ENCODE measurements around the gene POMC. TPM values are rescaled to one million over a fixed set of nuclear protein-coding genes. Genes with fewer than 3 reads are reported as not detected.

POMC gene
- total RNA-seq, 1 experiment from 2014 or later = not detected

GRCh38 chr2:25161055-25161781 lies 7.2 kb downstream of the POMC start:
- no peaks in the 10 kb centered on the region for H3K4me1 Mint-ChIP-seq (ENCODE audit: low read depth, unreplicated experiment)
- peaks cover 56% of the 10 kb centered on the region for H3K27me3 Mint-ChIP-seq (ENCODE audit: unreplicated experiment)
- no TSS peak for BruUV-seq (replicated peaks)
- no peaks in the 10 kb centered on the region for H3K36me3 Mint-ChIP-seq (ENCODE audit: insufficient read depth, unreplicated experiment)
- no peak overlapping the region for H3K4me3 Mint-ChIP-seq (ENCODE audit: low read depth, unreplicated experiment)
- CTCF ChIA-PET = no interaction called here
- H3K9me3 Mint-ChIP-seq (ENCODE audit: low read depth, unreplicated experiment) = no peaks in the 10 kb centered on the region
- intact Hi-C loops (cut with micrococcal nuclease; ENCODE audit: unreplicated experiment) = no loop called here
- TF ChIP-seq, protein P1, sequence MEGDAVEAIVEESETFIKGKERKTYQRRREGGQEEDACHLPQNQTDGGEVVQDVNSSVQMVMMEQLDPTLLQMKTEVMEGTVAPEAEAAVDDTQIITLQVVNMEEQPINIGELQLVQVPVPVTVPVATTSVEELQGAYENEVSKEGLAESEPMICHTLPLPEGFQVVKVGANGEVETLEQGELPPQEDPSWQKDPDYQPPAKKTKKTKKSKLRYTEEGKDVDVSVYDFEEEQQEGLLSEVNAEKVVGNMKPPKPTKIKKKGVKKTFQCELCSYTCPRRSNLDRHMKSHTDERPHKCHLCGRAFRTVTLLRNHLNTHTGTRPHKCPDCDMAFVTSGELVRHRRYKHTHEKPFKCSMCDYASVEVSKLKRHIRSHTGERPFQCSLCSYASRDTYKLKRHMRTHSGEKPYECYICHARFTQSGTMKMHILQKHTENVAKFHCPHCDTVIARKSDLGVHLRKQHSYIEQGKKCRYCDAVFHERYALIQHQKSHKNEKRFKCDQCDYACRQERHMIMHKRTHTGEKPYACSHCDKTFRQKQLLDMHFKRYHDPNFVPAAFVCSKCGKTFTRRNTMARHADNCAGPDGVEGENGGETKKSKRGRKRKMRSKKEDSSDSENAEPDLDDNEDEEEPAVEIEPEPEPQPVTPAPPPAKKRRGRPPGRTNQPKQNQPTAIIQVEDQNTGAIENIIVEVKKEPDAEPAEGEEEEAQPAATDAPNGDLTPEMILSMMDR (IDR thresholded peaks at IDR 0.05; ENCODE audit: unreplicated experiment) = no peak
- no peak overlapping the region for H3K27ac Mint-ChIP-seq (ENCODE audit: unreplicated experiment)
- no peak for DNase-seq

DNA sequence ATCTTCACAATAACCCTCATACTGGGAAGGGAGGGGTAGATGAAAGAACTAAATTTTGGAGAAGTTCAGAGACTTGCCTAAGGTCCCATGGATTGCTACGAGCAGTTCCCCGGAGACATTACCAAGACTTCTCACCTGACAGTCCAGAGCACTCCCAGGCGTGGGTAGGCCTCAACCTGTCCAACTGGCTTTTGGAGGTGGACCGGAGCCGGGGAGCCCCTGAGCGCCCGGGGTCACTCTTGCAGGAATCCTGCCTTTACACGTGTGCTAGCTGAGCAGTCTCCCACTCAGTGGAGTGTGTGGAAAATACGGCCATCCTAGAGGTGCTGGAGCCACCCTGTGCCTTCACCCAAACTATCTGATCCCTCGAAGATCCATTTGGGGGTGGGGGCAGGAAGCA lies 8.0 kb downstream of the POMC start:
- Mint-ChIP-seq H3K27me3 (ENCODE audit: unreplicated experiment) (peaks cover 56% of the 10 kb centered on the region), H3K4me3 (ENCODE audit: low read depth, unreplicated experiment) (no peak overlapping the region), H3K4me1 (ENCODE audit: low read depth, unreplicated experiment) (no peaks in the 10 kb centered on the region), H3K27ac (ENCODE audit: unreplicated experiment) (no peak overlapping the region), H3K36me3 (ENCODE audit: insufficient read depth, unreplicated experiment) (no peaks in the 10 kb centered on the region), H3K9me3 (ENCODE audit: low read depth, unreplicated experiment) (no peaks in the 10 kb centered on the region)
- CTCF ChIA-PET = no interaction called here
- no TSS peak for BruUV-seq (replicated peaks)
- TF ChIP-seq, protein P1 (IDR thresholded peaks at IDR 0.05; ENCODE audit: unreplicated experiment) = no peak
- DNase-seq = no peak
- intact Hi-C loops (cut with micrococcal nuclease; ENCODE audit: unreplicated experiment) = no loop called here

- intact Hi-C loops (cut with micrococcal nuclease; ENCODE audit: unreplicated experiment) = no loop called here
- no peak overlapping the region for H3K4me3 Mint-ChIP-seq (ENCODE audit: low read depth, unreplicated experiment)
- no TSS peak for BruUV-seq (replicated peaks)
- TF ChIP-seq, protein P1 (IDR thresholded peaks at IDR 0.05; ENCODE audit: unreplicated experiment) = no peak
- H3K4me1 Mint-ChIP-seq (ENCODE audit: low read depth, unreplicated experiment) = no peaks in the 10 kb centered on the region
- H3K27me3 Mint-ChIP-seq (ENCODE audit: unreplicated experiment) = peaks cover 56% of the 10 kb centered on the region
- DNase-seq = no peak
- H3K36me3 Mint-ChIP-seq (ENCODE audit: insufficient read depth, unreplicated experiment) = no peaks in the 10 kb centered on the region
- H3K27ac Mint-ChIP-seq (ENCODE audit: unreplicated experiment) = no peak overlapping the region
- CTCF ChIA-PET = no interaction called here
- no peaks in the 10 kb centered on the region for H3K9me3 Mint-ChIP-seq (ENCODE audit: low read depth, unreplicated experiment)
Measured at GRCh38 chr2:25159949-25160348, 8.4 kb downstream of the POMC start.

DNA sequence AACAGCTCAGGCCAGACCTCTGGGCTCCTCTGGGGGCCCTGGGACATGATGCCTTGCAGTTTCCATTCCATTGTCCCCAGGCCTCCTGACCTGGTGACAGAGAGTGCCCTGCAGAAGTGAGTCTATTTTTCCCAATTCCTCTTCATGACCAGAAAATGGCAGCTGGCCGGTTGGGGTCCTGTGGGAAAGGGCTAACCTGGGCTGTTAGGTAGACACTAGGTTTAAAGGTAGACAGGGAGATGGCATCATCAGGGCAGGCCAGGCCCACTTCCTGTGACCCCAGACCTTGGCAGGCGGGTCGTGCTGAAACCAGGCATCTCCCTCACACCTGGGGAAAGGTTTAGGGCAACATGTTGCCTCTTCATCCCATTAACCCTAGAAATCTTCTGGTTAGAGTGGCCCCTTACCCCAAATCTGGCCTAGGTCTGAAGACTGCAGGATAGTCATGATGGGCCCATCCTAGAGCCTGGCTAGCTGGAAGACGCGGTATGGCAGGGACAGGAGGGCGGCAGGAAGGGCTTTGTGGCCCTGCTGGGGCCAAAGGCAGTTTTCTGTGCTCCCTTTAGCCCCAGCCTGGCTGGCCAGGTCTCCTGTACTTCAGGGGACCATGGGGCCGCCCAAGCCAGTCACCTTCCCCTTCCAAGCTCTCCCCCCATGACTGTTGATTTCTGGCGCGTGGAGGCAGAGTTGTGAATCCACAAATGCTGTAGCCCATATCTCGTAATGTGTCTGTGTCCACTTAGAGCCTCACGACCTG lies 10.1 kb downstream of the POMC start:
- CTCF ChIA-PET = interaction anchor here (1.0 kb wide), 1 partner anchor 15 kb away, joined by 3 read pairs; no protein-coding TSS in a partner anchor
- DNase-seq = no peak
- TF ChIP-seq, protein P1 (IDR thresholded peaks at IDR 0.05; ENCODE audit: unreplicated experiment) = no peak
- no peaks in the 10 kb centered on the region for H3K4me1 Mint-ChIP-seq (ENCODE audit: low read depth, unreplicated experiment)
- BruUV-seq (replicated peaks) = no TSS peak
- no peak overlapping the region for H3K4me3 Mint-ChIP-seq (ENCODE audit: low read depth, unreplicated experiment)
- H3K9me3 Mint-ChIP-seq (ENCODE audit: low read depth, unreplicated experiment) = no peaks in the 10 kb centered on the region
- intact Hi-C loops (cut with micrococcal nuclease; ENCODE audit: unreplicated experiment) = no loop called here
- H3K36me3 Mint-ChIP-seq (ENCODE audit: insufficient read depth, unreplicated experiment) = no peaks in the 10 kb centered on the region
- no peak overlapping the region for H3K27ac Mint-ChIP-seq (ENCODE audit: unreplicated experiment)
- H3K27me3 Mint-ChIP-seq (ENCODE audit: unreplicated experiment) = peaks cover 56% of the 10 kb centered on the region
